ENCODE data around the gene TEDC1.

TEDC1 gene

GRCh38 chr14:105473033-105473676 is 17.9 kb upstream of the TEDC1 start:
- no peak for DNase-seq (ENCODE audit: low read depth in 2 of 2)

DNA sequence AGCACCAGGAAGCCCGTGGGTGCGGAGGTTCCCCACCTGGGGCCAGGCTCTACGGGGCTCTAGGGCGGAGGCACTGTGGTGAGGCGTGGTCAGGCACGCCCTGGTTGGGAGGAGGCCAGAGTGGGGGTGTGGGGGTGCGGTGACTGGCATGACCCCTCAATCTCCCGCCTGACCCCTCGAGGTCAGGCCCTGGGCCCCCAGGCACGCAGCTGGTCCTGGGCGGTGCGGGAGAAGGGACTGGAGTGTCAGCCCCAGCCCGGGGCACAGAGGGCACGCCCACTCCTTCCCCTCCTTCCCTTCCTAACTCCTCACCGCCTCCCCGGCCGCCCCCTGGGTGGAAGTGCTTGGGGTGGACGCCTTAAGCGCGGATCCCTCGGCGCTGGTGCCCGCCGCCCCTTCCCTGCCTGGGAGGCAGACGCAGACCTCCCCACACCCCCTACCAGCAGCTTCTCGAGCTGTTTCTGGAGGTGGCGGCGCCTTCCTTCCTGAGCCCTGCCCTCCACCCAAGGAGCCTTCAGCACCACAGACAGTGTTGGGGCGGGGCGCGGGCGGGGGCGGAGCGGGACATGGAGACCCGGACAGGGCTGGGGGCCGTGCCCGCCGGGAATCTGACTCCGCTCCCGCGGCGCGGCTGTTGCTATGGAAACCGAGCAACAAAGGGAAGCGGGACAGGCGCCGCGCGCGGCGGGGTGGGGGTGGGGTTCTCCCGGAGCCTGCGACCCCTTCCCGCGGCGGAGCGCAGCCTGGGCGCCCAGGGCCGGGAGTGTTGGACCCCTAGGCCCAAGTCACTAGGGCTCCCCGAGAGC is 17.2 kb upstream of the TEDC1 start:
- DNase-seq (ENCODE audit: low read depth in 2 of 2), result no peak

GRCh38 chr14:105474483-105475268 is 16.4 kb upstream of the TEDC1 start, which contains the start of gene CRIP2:
Gene CRIP2, plus strand, starts transcription at chr14:105474821. Its CDS starts 42 bp downstream, at chr14:105474863.
- no peak for DNase-seq (ENCODE audit: low read depth in 2 of 2)

GRCh38 chr14:105475269-105476096 is 15.6 kb upstream of the TEDC1 start:
- no peak for DNase-seq (ENCODE audit: low read depth in 2 of 2)

GRCh38 chr14:105476097-105476830 is 14.8 kb upstream of the TEDC1 start:
- DNase-seq (ENCODE audit: low read depth in 2 of 2), result no peak

- no peak for DNase-seq (ENCODE audit: low read depth in 2 of 2)
These were observed 14.0 kb upstream of the TEDC1 start for GRCh38 chr14:105476831-105477659.

- DNase-seq (ENCODE audit: low read depth in 2 of 2), result no peak
These were observed 13.2 kb upstream of the TEDC1 start for GRCh38 chr14:105477660-105478397.

DNA sequence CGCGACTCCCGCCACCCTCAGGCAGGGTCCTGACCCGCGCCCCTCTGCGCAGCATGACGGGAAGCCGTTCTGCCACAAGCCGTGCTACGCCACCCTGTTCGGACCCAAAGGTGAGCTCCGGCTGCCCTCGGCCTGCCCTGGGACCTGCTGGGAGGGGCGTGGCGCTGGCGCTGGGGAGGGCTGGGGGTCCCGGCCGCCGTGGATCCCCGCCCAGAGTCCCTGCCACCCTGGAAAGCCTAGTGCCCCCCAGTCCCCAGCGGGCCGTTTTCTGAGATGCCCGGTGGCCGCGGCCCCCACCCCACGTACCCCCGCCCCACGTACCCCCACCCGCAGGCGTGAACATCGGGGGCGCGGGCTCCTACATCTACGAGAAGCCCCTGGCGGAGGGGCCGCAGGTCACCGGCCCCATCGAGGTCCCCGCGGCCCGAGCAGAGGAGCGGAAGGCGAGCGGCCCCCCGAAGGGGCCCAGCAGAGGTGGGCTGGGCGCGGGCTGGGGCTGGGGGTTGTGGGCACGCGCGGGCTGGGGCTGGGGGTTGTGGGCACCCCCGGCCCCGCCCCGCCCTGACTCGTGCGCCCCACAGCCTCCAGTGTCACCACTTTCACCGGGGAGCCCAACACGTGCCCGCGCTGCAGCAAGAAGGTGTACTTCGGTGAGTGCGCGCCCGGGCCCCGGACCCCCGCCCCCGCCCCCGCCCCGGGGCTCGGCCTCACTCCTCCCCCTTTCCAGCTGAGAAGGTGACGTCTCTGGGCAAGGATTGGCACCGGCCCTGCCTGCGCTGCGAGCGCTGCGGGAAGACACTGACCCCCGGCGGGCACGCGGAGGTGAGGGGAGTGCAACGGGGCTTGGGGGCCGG is 12.4 kb upstream of the TEDC1 start:
- DNase-seq (ENCODE audit: low read depth in 2 of 2), result no peak

DNA sequence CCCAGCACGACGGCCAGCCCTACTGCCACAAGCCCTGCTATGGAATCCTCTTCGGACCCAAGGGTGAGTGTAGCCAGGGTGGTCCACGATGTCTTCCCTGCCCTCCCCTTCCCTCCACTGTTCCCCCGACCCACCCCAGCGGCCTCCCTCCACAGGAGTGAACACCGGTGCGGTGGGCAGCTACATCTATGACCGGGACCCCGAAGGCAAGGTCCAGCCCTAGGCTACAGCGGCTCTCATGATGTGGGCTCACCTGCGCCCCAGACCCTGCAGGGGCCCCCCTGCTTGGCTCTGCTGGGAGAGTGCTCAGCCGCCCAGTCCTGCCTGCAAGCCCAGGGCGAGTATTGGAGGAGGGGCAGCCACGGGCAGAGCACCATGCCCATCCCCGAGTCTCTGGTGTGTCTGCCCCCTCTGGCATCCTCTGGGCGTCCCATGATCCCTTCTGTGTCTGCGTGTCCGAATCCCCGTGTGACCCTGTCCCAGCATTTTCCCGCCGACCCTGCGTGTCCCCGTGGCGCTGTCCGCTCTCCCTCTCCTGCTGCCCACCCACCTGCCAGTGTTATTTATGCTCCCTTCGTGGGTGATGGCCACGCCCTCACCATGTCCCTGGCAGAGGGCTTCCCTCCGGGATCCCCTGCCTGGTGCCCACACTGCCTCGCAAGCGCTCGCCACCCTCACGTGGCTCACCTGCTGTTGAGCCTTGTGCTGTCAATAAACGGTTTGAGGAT is 11.5 kb upstream of the TEDC1 start:
- no peak for DNase-seq (ENCODE audit: low read depth in 2 of 2)

DNA sequence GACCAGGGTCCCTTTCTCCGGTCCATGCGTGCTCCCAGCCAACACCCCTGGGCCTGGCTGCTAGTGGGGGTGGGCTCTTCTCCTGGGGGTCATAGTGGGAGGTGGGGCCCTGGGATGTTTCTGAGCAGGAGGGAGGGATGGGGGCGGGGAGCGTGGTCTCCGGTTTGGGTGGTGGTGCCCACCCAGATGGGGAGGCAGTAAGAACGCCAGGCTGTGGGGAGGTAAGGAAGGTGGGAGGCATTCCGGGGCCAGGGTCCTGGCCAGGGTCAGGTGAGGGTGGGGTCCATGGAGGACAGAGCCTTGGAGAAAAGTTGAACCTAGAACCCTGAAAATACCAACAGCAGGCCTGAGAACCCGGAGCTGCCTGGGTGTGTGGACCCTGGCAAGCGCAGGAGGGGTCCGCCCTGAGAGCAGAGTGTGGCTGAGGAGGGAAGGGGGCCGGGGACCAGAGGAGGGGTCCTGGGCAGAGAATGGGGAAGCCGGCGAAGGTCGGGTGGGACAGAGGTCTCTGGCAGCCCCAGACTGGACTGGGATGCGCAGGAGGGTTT is 10.8 kb upstream of the TEDC1 start:
- no peak for DNase-seq (ENCODE audit: low read depth in 2 of 2)

DNA sequence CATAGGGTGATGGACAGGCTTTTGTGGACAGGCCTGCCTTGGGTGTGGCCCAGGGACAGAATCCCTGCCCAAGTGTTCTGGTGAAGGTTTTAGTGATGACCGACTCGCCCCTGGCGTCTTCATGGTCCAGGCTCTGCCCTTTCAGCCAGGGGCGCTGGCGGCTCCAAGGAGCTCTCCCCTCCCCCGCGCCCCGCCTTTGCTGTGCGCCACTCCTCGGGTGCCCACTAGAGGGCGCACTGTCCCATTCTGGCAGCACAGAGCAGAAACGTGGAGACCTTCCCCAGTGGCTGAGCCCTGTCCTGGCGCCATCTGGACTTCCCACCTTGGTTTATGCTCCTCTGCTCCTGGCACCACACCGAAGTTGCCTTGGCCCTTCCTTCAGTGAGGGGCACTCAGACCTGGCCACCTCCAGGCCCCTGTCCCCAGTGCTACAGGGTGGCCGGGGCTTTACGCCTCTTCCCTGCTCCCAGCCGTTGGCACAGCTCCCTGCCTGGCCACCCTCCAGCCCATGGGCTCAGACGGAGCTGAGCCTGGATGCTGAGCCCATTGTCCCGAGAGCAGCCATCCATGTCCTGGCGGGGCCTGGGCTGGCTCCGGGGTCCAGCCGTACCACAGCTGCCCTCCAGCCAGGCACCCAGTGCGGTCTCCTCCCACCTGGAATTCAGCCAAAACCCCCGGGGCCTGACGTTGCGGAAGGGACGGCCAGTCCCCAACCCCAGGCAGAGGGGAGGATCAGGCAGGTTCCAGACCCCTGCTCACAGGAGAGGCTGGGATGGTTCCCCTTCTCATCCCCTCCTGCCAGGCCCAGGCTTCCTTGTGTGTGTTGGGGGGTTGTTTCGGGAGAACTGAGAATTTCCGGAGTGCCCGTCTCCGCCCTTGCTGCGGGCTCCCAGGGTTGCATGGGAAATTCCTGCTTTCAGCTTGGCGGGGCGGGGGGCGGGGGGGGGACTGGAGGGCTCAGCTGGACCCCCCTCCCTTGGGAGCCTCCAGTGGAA is 9.9 kb upstream of the TEDC1 start:
- peak; percentile 74 to 86 for DNase-seq (ENCODE audit: low read depth in 2 of 2)

- DNase-seq (ENCODE audit: low read depth in 2 of 2), result peak; percentile 87 to 90
These were observed 9.1 kb upstream of the TEDC1 start for GRCh38 chr14:105481886-105482457.

- no peak for DNase-seq (ENCODE audit: low read depth in 2 of 2)
These were observed 8.4 kb upstream of the TEDC1 start for GRCh38 chr14:105482486-105483110.

- DNase-seq (ENCODE audit: low read depth in 2 of 2), result no peak
These were observed 7.6 kb upstream of the TEDC1 start for GRCh38 chr14:105483300-105484068.
